Measurements from ENCODE around the gene NUCB2. TPM values are rescaled to one million over a fixed set of nuclear protein-coding genes. Genes with fewer than 3 reads are reported as not detected.

The NUCB2 gene
- polyA plus RNA-seq, 1 experiment, result 275 TPM

GRCh38 chr11:17352950-17353820 lies 76.6 kb downstream of the NUCB2 start:
- CTCF ChIA-PET, result interaction anchor here (0.6 to 5.9 kb wide), 23 partner anchors 9 to 374 kb away, joined by 3 to 64 read pairs (median 6); partner anchors contain the start of gene PIK3C2A
- no peak for TF ChIP-seq CTCF (IDR thresholded peaks at IDR 0.05; ENCODE audit: low read depth, low read length)
- POLR2A ChIA-PET, result interaction anchor here (0.6 to 1.8 kb wide), 7 partner anchors 9 to 991 kb away, joined by 3 to 31 read pairs (median 4); partner anchors contain the start of genes NUCB2 and RPS13

GRCh38 chr11:17353821-17354600 lies 77.5 kb downstream of the NUCB2 start:
- no peak for TF ChIP-seq CTCF (IDR thresholded peaks at IDR 0.05; ENCODE audit: low read depth, low read length)
- no peak for DNase-seq (ENCODE audit: low read depth, low spot score)
- Histone ChIP-seq H3K9me3 (ENCODE audit: control insufficient read depth, insufficient read depth, low read length) (no peaks in the 10 kb centered on the region), H3K4me3 (ENCODE audit: low read depth, low read length) (peak overlapping the region; percentile 69), H3K27me3 (ENCODE audit: control insufficient read depth, insufficient read depth, low read length) (no peaks in the 10 kb centered on the region), H3K27ac (ENCODE audit: low read depth, low read length) (peak overlapping the region; percentile 52)
- ChIA-PET POLR2A (interaction anchor here (0.6 to 1.8 kb wide), 10 partner anchors 8 to 991 kb away, joined by 3 to 31 read pairs (median 6); partner anchors contain the start of genes NUCB2 and RPS13), CTCF (interaction anchor here (0.6 to 5.9 kb wide), 42 partner anchors 9 to 1426 kb away, joined by 3 to 64 read pairs (median 5); partner anchors contain the start of gene PIK3C2A)

More at GRCh38 chr11:17352950-17353820, 76.6 kb downstream of the NUCB2 start:
- Histone ChIP-seq H3K27ac (ENCODE audit: low read depth, low read length) (peak overlapping the region; percentile 52), H3K9me3 (ENCODE audit: control insufficient read depth, insufficient read depth, low read length) (no peaks in the 10 kb centered on the region), H3K4me3 (ENCODE audit: low read depth, low read length) (peak overlapping the region; percentile 69), H3K27me3 (ENCODE audit: control insufficient read depth, insufficient read depth, low read length) (no peaks in the 10 kb centered on the region)
- DNase-seq (ENCODE audit: low read depth, low spot score), result peak; percentile 45

- TF ChIP-seq CTCF (IDR thresholded peaks at IDR 0.05; ENCODE audit: low read depth, low read length), result peak; percentile 73
- DNase-seq (ENCODE audit: low read depth, low spot score), result peak; percentile 26
- no peaks in the 10 kb centered on the region for H3K27me3 ChIP-seq (ENCODE audit: control insufficient read depth, insufficient read depth, low read length)
- ChIA-PET POLR2A (interaction anchor here (0.7 to 1.8 kb wide), 6 partner anchors 12 to 151 kb away, joined by 3 to 12 read pairs (median 6); partner anchors contain the start of gene NUCB2), CTCF (interaction anchor here (0.6 to 5.9 kb wide), 46 partner anchors 10 to 1425 kb away, joined by 3 to 64 read pairs (median 4); partner anchors contain the start of gene PIK3C2A)
- no peak overlapping the region; the same call in 1 of the 2 replicates for H3K4me3 ChIP-seq (ENCODE audit: low read depth, low read length)
- no peaks in the 10 kb centered on the region for H3K9me3 ChIP-seq (ENCODE audit: control insufficient read depth, insufficient read depth, low read length)
- no peak overlapping the region for H3K27ac ChIP-seq (ENCODE audit: low read depth, low read length)
Observed at GRCh38 chr11:17354601-17354991, 78.1 kb downstream of the NUCB2 start.

GRCh38 chr11:17366495-17366894 lies 90.0 kb downstream of the NUCB2 start:
- DNase-seq (ENCODE audit: low read depth, low spot score), result no peak
- Histone ChIP-seq H3K27me3 (ENCODE audit: control insufficient read depth, insufficient read depth, low read length) (no peaks in the 10 kb centered on the region), H3K4me3 (ENCODE audit: low read depth, low read length) (no peak overlapping the region), H3K9me3 (ENCODE audit: control insufficient read depth, insufficient read depth, low read length) (peaks cover 17% of the 10 kb centered on the region), H3K27ac (ENCODE audit: low read depth, low read length) (no peak overlapping the region)
- ChIA-PET CTCF (interaction anchor here (0.9 to 5.6 kb wide), 4 partner anchors 13 to 161 kb away, joined by 3 to 64 read pairs (median 24); no protein-coding TSS in a partner anchor), POLR2A (interaction anchor here (0.7 kb wide), 1 partner anchor 13 kb away, joined by 4 read pairs; no protein-coding TSS in a partner anchor)
- no peak for TF ChIP-seq CTCF (IDR thresholded peaks at IDR 0.05; ENCODE audit: low read depth, low read length)

Data from AG04450 (cell line).